ENCODE measurements around the gene SPATA1.

DNA sequence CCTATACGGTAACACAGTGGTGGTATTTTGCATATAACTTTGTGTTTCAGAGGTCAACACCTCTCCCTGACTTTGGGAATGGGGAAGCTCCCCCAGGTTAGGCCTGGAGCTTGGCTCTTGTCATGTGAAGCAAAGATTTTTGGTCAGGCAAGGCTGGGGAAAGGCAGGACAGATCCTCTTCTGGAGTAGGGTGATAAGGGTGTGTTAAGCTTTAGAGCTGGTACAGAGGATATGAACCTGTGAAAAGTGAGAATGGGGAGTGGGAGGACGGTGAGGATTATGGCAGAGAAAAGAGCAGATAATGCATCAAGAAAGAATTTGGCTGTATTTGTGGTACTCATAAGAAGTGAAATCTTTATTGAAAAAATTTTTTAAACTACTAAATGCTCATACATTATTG, 24.9 kb upstream of the SPATA1 start:
- TF ChIP-seq, protein P1, sequence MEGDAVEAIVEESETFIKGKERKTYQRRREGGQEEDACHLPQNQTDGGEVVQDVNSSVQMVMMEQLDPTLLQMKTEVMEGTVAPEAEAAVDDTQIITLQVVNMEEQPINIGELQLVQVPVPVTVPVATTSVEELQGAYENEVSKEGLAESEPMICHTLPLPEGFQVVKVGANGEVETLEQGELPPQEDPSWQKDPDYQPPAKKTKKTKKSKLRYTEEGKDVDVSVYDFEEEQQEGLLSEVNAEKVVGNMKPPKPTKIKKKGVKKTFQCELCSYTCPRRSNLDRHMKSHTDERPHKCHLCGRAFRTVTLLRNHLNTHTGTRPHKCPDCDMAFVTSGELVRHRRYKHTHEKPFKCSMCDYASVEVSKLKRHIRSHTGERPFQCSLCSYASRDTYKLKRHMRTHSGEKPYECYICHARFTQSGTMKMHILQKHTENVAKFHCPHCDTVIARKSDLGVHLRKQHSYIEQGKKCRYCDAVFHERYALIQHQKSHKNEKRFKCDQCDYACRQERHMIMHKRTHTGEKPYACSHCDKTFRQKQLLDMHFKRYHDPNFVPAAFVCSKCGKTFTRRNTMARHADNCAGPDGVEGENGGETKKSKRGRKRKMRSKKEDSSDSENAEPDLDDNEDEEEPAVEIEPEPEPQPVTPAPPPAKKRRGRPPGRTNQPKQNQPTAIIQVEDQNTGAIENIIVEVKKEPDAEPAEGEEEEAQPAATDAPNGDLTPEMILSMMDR (IDR thresholded peaks at IDR 0.05; ENCODE audit: low read depth, low read length), result no peak
- TF ChIP-seq POLR2A (IDR thresholded peaks at IDR 0.05; ENCODE audit: extremely low read depth, insufficient read length), result no peak
- no peak for TF ChIP-seq MYC (IDR thresholded peaks at IDR 0.05; ENCODE audit: low read depth, low read length)

Measured in NB4 (cell line).